GM18870 (cell line): Measurements from ENCODE around the gene DAPK2.

Experiments
- ATAC-seq: cut with Tn5 transposase; IDR thresholded peaks from one replicate; pipeline ENCODE4 v1.9.1; 2021; ENCODE audit warnings: moderate library complexity; ENCODE audit not compliant: unreplicated experiment

Gene DAPK2

GRCh38 chr15:63876085-63876662 lies 170.1 kb downstream of the DAPK2 start:
- no peak for ATAC-seq

GRCh38 chr15:63874616-63875015 lies 171.7 kb downstream of the DAPK2 start:
- ATAC-seq: no peak

GRCh38 chr15:63872759-63873510 lies 173.3 kb downstream of the DAPK2 start:
- no peak for ATAC-seq

- ATAC-seq: no peak
These were observed 175.6 kb downstream of the DAPK2 start for GRCh38 chr15:63870487-63871209.

- no peak for ATAC-seq
These were observed 176.3 kb downstream of the DAPK2 start for GRCh38 chr15:63870043-63870394.

GRCh38 chr15:63869371-63870042 lies 176.8 kb downstream of the DAPK2 start:
- no peak for ATAC-seq

GRCh38 chr15:63864186-63864585 lies 182.1 kb downstream of the DAPK2 start:
- no peak for ATAC-seq

GRCh38 chr15:63861946-63862517 lies 184.3 kb downstream of the DAPK2 start:
- ATAC-seq: no peak

GRCh38 chr15:63860555-63860954 lies 185.7 kb downstream of the DAPK2 start:
- ATAC-seq: no peak

- ATAC-seq: no peak
These were observed 186.1 kb downstream of the DAPK2 start for GRCh38 chr15:63860155-63860554.

- ATAC-seq: no peak
These were observed 187.4 kb downstream of the DAPK2 start for GRCh38 chr15:63858881-63859280.

GRCh38 chr15:63858448-63858847 lies 187.8 kb downstream of the DAPK2 start:
- no peak for ATAC-seq

GRCh38 chr15:63857461-63857856 lies 188.8 kb downstream of the DAPK2 start:
- ATAC-seq: no peak
